ENCODE data around the gene LRRC49. TPM values are rescaled to one million over a fixed set of nuclear protein-coding genes. Genes with fewer than 3 reads are reported as not detected.
A peak's percentile ranks its signal among the peaks of the same experiment; 100 is the strongest.

Gene LRRC49
- total RNA-seq, 6 experiments from 2014 or later: 6.2 to 13.4 (median 10.2) TPM

DNA sequence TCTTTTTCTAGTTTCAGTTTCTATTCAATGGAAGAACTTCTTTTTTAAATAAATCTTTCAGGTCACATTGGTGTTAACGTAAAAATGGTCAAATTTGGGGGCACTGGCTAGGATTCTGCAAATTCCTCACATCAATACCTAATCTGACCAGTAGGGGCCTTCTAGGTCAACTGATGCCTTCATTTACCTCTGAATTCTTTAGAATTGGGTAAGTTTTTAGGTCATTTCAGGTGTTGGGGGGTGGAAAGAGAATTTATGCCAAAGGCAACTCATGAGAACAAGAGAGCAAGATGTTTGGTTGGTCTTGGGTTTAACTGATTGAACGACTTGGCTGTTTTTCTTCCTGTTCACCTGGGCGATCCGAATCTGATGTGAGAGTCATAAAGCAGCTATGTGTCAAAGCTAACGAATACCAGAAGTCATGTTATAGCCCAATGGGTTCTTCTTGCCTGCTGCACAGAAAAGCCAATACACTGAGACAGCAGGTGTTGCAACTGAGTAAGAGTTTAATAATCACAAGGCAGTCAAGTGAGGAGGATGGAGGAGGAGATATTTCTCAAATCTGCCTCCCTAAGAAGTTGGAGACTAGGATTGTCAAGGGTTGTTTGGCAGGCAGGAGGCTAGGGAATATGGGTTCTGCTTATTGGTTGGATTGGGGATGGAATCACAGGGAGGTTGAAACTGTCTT, 15.3 kb downstream of the LRRC49 start:
- no peak overlapping the region for H3K27ac Mint-ChIP-seq
- H3K9me3 Mint-ChIP-seq: peaks cover 20% of the 10 kb centered on the region
- H3K36me3 Mint-ChIP-seq (ENCODE audit: low read depth): peaks cover 54% of the 10 kb centered on the region
- no peaks in the 10 kb centered on the region; the same call in 1 of the 2 replicates for H3K27me3 Mint-ChIP-seq (ENCODE audit: insufficient read depth)
- peak; percentile 65 for TF ChIP-seq CTCF (IDR thresholded peaks at IDR 0.05)
- H3K4me1 Mint-ChIP-seq (ENCODE audit: low read depth): peaks cover 17% of the 10 kb centered on the region
- no peak overlapping the region for H3K4me3 Mint-ChIP-seq
- no peak for DNase-seq

DNA sequence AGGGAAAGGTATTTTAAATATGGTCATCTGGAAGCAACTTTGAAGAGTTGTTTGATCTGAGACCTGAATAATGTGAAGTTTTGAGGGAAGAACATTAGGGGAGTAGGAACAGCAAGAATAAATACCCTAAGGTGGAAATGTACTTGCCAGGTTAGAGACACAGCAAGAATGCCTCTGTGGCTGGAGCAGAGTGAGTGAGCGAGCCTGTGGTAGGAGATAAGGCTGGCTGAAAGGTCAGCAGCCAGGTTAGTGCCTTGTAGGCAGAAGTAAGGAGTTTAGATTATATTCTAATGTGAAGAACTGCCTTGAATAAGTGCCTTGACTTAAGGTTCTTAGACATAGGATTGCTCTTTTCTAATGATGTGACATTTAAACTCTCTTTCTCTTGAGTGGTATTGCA, 18.3 kb downstream of the LRRC49 start:
- H3K4me1 Mint-ChIP-seq (ENCODE audit: low read depth): peaks cover 21% of the 10 kb centered on the region
- H3K4me3 Mint-ChIP-seq: no peak overlapping the region
- H3K27me3 Mint-ChIP-seq (ENCODE audit: insufficient read depth): no peaks in the 10 kb centered on the region; the same call in 1 of the 2 replicates
- no peak for TF ChIP-seq CTCF (IDR thresholded peaks at IDR 0.05)
- H3K27ac Mint-ChIP-seq: no peak overlapping the region
- peaks cover 20% of the 10 kb centered on the region for H3K9me3 Mint-ChIP-seq
- H3K36me3 Mint-ChIP-seq (ENCODE audit: low read depth): peaks cover 32% of the 10 kb centered on the region
- DNase-seq: no peak

DNA sequence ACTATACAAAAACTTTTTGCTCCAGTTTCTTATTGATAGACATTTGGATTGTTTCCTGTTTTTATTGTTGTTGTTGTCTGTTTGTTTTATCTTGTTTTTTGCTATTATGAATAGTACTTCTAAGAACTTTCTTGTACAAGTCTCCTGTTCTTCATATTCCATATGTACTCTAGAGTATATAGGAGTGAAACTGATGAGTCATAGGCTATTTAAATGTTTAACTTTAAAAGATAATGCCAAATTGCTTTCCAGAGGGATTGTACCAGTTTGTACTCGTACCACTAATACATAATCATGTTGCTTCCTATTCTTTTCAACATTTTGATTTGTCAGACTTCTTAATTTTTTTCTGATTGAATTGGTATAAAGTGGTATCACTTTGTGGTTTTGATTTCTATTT, 19.6 kb downstream of the LRRC49 start:
- H3K4me1 Mint-ChIP-seq (ENCODE audit: low read depth): peaks cover 12% of the 10 kb centered on the region
- H3K27me3 Mint-ChIP-seq (ENCODE audit: insufficient read depth): no peaks in the 10 kb centered on the region; the same call in 1 of the 2 replicates
- H3K36me3 Mint-ChIP-seq (ENCODE audit: low read depth): peaks cover 26% of the 10 kb centered on the region
- no peak overlapping the region for H3K27ac Mint-ChIP-seq
- no peak overlapping the region for H3K4me3 Mint-ChIP-seq
- no peak for DNase-seq
- TF ChIP-seq CTCF (IDR thresholded peaks at IDR 0.05): no peak
- H3K9me3 Mint-ChIP-seq: peaks cover 19% of the 10 kb centered on the region

GRCh38 chr15:70916531-70916930, 23.9 kb downstream of the LRRC49 start:
- peaks cover 34% of the 10 kb centered on the region for H3K4me1 Mint-ChIP-seq (ENCODE audit: low read depth)
- no peaks in the 10 kb centered on the region for H3K27me3 Mint-ChIP-seq (ENCODE audit: insufficient read depth)
- no peak overlapping the region for H3K27ac Mint-ChIP-seq
- TF ChIP-seq CTCF (IDR thresholded peaks at IDR 0.05): no peak
- H3K36me3 Mint-ChIP-seq (ENCODE audit: low read depth): peaks cover 6% of the 10 kb centered on the region; the same call in 1 of the 2 replicates
- no peak for DNase-seq
- H3K4me3 Mint-ChIP-seq: no peak overlapping the region
- H3K9me3 Mint-ChIP-seq: no peaks in the 10 kb centered on the region; the same call in 1 of the 2 replicates

DNA sequence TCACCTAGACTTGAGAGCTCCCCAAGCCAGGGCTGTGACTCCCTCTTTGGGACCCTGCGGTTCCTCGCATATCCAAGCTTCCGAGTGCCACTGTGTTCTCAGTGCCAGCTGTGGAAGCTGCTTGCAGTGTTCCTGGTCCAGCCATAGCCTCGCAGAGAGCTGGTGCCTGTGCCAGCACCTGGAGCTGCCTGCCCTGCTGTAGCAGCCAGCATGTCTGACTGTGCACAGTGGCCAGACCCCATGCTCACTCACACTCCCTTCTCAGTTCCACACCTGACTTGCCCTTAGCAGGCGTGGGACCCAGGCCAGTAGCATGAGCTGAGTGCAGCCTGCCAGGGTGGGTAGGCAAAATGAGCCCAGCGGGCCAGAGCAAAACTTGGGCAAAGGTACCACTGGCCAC, 25.3 kb downstream of the LRRC49 start:
- Mint-ChIP-seq H3K9me3 (no peaks in the 10 kb centered on the region; the same call in 1 of the 2 replicates), H3K27ac (no peak overlapping the region), H3K27me3 (ENCODE audit: insufficient read depth) (no peaks in the 10 kb centered on the region), H3K4me3 (no peak overlapping the region), H3K36me3 (ENCODE audit: low read depth) (peaks cover 13% of the 10 kb centered on the region), H3K4me1 (ENCODE audit: low read depth) (peaks cover 31% of the 10 kb centered on the region)
- DNase-seq: no peak
- TF ChIP-seq CTCF (IDR thresholded peaks at IDR 0.05): no peak
